Spleen (tissue), 7 donors: ENCODE results near the gene DAB1.

Source experiments
- CTCF ChIP-seq, 11 experiments: fragments of 200-600 bp in 7 of 11; fragments of 450-650 bp in 4 of 11; sonication (generic) in 4 of 11; IDR thresholded peaks in 8 of 11; conservative IDR thresholded peaks in 3 of 11; 1 replicate in 7 of 11; 2 replicates in 4 of 11; pipeline versions ENCODE4 v1.4.0 to v1.8.0; 2016 to 2021; ENCODE audit warnings: antibody characterized with exemption in 11 of 11, inconsistent platforms in 4 of 11, mild to moderate bottlenecking in 1 of 11
- POLR2A ChIP-seq, 3 donors: fragments of 450-650 bp; IDR thresholded peaks; one replicate each; pipeline ENCODE4 v1.5.1; 2017; ENCODE audit warnings: antibody characterized with exemption in 3 of 3, mild to moderate bottlenecking in 1 of 3
- POLR2AphosphoS5 ChIP-seq, 3 donors: sonication (generic); formaldehyde crosslinking; IDR thresholded peaks; one replicate each; pipeline ENCODE4 v1.5.1; 2017; ENCODE audit warnings: antibody characterized with exemption in 3 of 3
- donor health status: DM: no; HTN: no; CAD: no; lungs with moderate emphysema.
- donor health status: DM: no; HTN: no; CAD: no.
- donor health status: DM: no; HTN: no; CAD: no.

GRCh38 chr1:56965916-56966697, 457.8 kb downstream of the DAB1 start, which contains the start of gene C8B:
- TF ChIP-seq CTCF (IDR thresholded peaks at IDR 0.05 in 8 of 11, conservative IDR thresholded peaks at IDR 0.05 in 3 of 11), result no peak
- TF ChIP-seq POLR2A (IDR thresholded peaks at IDR 0.05), result no peak
- no peak for TF ChIP-seq POLR2AphosphoS5 (IDR thresholded peaks at IDR 0.05)
